Measurements from ENCODE around the gene BDP1.

DNA sequence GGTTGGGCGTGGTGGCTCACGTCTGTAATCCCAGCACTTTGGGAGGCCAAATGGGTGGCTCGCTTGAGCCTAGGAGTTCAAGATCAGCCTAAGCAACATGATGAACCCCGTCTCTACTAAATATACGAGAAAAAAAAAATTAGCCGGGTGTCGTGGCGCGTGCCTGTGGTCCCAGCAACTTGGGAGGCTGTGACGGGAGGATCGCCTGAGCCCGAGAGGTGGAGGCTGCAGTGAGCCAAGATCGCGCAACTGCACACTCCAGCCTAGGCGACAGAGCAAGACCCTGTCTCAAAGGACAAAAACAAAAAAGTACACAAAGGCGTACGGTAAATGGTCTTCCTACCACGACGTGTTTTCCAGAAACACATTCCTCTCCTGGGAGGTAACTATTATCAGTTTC lies 538 bp upstream of the BDP1 start:
- TF ChIP-seq EP300 (IDR thresholded peaks at IDR 0.05) = no peak
- TF ChIP-seq, protein P1, sequence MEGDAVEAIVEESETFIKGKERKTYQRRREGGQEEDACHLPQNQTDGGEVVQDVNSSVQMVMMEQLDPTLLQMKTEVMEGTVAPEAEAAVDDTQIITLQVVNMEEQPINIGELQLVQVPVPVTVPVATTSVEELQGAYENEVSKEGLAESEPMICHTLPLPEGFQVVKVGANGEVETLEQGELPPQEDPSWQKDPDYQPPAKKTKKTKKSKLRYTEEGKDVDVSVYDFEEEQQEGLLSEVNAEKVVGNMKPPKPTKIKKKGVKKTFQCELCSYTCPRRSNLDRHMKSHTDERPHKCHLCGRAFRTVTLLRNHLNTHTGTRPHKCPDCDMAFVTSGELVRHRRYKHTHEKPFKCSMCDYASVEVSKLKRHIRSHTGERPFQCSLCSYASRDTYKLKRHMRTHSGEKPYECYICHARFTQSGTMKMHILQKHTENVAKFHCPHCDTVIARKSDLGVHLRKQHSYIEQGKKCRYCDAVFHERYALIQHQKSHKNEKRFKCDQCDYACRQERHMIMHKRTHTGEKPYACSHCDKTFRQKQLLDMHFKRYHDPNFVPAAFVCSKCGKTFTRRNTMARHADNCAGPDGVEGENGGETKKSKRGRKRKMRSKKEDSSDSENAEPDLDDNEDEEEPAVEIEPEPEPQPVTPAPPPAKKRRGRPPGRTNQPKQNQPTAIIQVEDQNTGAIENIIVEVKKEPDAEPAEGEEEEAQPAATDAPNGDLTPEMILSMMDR (IDR thresholded peaks at IDR 0.05) = no peak
- TF ChIP-seq POLR2A (IDR thresholded peaks at IDR 0.05) = no peak
